ENCODE data around the gene CD37.

The CD37 gene

GRCh38 chr19:49383599-49383998 lies 48.4 kb downstream of the CD37 start:
- DNase-seq: no peak

- peak; percentile 92 for DNase-seq
Measured at GRCh38 chr19:49387936-49388372, 52.7 kb downstream of the CD37 start, which contains the start of gene KASH5. KASH5 (plus strand) TSS chr19:49388249; CDS start chr19:49390884, 2,635 bp downstream.

DNA sequence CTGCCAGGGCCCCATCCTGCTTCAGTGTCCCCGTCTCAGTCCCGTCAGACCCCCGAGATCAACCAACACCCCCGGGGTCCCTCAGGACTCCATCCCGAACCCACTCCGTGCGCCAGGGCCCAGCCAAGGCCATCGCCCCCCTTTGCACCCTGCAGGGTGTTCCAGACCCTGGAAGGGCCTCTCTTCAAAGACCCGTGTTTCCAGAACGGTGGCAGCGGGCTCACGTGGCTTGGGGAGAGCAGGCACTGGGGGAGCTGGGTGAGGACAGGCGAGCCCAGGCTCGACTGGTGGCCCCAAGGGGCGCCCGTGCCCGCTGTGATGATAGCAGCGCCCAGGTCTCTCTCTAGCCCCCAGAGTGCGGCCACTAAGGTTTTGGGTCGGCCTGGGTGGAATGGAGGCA lies 54.2 kb downstream of the CD37 start:
- DNase-seq: no peak
